ENCODE measurements around the gene ZDHHC14.

Gene ZDHHC14

DNA sequence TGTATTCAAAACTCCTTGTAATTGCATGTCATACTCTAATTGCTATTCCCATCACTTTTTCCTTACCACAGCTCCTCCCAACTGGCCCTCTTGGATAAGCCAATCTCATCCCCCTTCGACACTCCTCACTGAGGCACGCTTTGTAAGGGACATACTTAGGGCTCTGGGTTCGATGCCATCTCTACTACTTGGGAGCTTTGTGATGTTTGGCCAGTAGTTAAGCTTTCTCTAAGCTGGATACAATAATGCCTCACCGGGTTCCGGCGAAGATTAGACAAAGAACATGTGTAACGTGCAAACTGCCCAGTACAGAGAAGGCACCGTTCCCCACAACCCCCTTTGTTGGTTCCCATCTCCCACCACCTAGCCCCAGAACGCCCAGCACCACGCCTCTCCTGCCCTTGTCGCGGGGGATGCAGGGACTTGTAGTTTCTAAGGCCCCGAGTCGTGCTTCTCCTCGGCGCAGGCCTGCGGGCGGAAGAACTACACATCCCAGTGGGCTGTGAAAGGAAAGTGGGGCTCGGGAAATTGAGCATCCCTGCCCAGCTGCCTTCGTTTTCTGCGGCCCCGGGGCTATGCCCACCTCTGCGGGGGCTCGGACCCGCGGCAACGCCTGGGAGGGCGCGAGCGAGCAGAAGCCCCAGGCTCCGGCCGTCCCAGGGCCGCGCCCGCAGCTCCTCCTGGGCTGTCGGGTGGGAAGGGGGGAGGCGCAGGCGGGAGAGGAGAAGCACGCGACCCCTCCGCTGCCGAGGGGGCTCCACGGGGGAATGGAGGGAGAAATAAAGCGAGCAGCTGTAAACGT, 1.1 kb upstream of the ZDHHC14 start:
- WGBS, 2 donors (ENCODE audit: extremely low coverage in 2 of 2, insufficient read length in 2 of 2, insufficient replicate concordance in 1 of 2) = no CpG with 5 or more reads among the region's 45 CpGs
- Histone ChIP-seq H3K27ac (replicated peaks; ENCODE audit: low read length) (peak overlapping the region; percentile 71), H3K79me1 (ENCODE audit: low read depth, low read length) (peaks cover 2% of the 10 kb centered on the region), H4K8ac (ENCODE audit: low read depth, low read length) (no peak overlapping the region), H3K9ac (ENCODE audit: low read depth, low read length, poor library complexity) (peak overlapping the region; percentile 79), H3K4me3 (ENCODE audit: low read length in 2 of 2) (peak overlapping the region; percentile 87 to 91), H2BK15ac (ENCODE audit: low read length) (no peak overlapping the region), H3K4ac (ENCODE audit: low read length) (no peak overlapping the region), H2BK120ac (ENCODE audit: low read depth, low read length) (peak overlapping the region; percentile 81), H2BK12ac (ENCODE audit: low read length) (no peak overlapping the region), H2AK5ac (ENCODE audit: low read depth, low read length) (no peak overlapping the region), H3K36me3 (replicated peaks in 1 of 2; ENCODE audit: control insufficient read depth in 2 of 2, insufficient read depth in 2 of 2, low read length in 2 of 2) (no peaks in the 10 kb centered on the region), H3K14ac (ENCODE audit: low read length) (no peak overlapping the region), H3K27me3 (ENCODE audit: control insufficient read depth in 3 of 3, insufficient read depth in 3 of 3, low read depth in 1 of 3, low read length in 3 of 3) (peaks cover 0 to 8% (median 3%) of the 10 kb centered on the region in 3 experiments), H3K23ac (ENCODE audit: low read depth, low read length, poor library complexity) (peak overlapping the region; percentile 86), H4K91ac (ENCODE audit: low read depth, low read length, poor library complexity) (no peak overlapping the region), H3K9me3 (replicated peaks in 1 of 2; ENCODE audit: control insufficient read depth in 2 of 2, insufficient read depth in 1 of 2, low read depth in 1 of 2, low read length in 2 of 2) (no peaks in the 10 kb centered on the region), H2AFZ (ENCODE audit: low read length) (peak overlapping the region; percentile 78), H3K4me2 (ENCODE audit: insufficient read depth, low read length, poor library complexity, severe bottlenecking) (peak overlapping the region; percentile 92), H3K18ac (ENCODE audit: low read length) (peak overlapping the region; percentile 94), H2BK5ac (ENCODE audit: low read length) (peak overlapping the region; percentile 57), H3K4me1 (ENCODE audit: control insufficient read depth in 2 of 2, insufficient read depth in 1 of 2, low read depth in 1 of 2, low read length in 2 of 2) (peaks cover 0 to 16% of the 10 kb centered on the region in 2 donors)
- peak; percentile 89 for DNase-seq (ENCODE audit: low spot score)

DNA sequence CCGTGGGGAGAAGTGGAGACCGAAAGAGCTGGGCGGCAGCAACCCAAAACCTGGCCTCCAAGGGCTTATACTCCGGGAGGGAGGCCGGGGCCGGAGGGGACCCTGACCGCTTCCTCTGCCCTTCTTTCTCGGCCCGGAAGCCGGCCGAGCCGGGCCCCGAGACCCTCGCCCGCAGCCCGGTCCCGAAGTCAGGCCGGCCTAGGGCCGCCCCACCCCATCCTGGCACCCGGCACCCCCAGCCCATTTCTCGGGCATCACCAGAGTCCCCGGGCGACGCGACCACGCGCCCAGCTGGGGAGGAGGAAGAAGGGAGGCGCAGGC, 572 bp upstream of the ZDHHC14 start:
- Histone ChIP-seq H2BK120ac (ENCODE audit: low read depth, low read length) (peak overlapping the region; percentile 81), H3K4me3 (ENCODE audit: low read length in 2 of 2) (peak overlapping the region; percentile 87 to 91), H3K23ac (ENCODE audit: low read depth, low read length, poor library complexity) (peak overlapping the region; percentile 86), H3K27me3 (ENCODE audit: control insufficient read depth in 3 of 3, insufficient read depth in 3 of 3, low read depth in 1 of 3, low read length in 3 of 3) (peaks cover 0 to 8% (median 3%) of the 10 kb centered on the region in 3 experiments), H3K4me2 (ENCODE audit: insufficient read depth, low read length, poor library complexity, severe bottlenecking) (peak overlapping the region; percentile 92), H3K14ac (ENCODE audit: low read length) (peak overlapping the region; percentile 78), H4K91ac (ENCODE audit: low read depth, low read length, poor library complexity) (no peak overlapping the region), H3K4me1 (ENCODE audit: control insufficient read depth in 2 of 2, insufficient read depth in 1 of 2, low read depth in 1 of 2, low read length in 2 of 2) (peaks cover 0 to 10% of the 10 kb centered on the region in 2 donors), H2BK5ac (ENCODE audit: low read length) (peak overlapping the region; percentile 57), H3K79me1 (ENCODE audit: low read depth, low read length) (peaks cover 2% of the 10 kb centered on the region), H3K9ac (ENCODE audit: low read depth, low read length, poor library complexity) (peak overlapping the region; percentile 87), H2BK15ac (ENCODE audit: low read length) (no peak overlapping the region), H4K8ac (ENCODE audit: low read depth, low read length) (no peak overlapping the region), H3K18ac (ENCODE audit: low read length) (peak overlapping the region; percentile 94), H3K9me3 (replicated peaks in 1 of 2; ENCODE audit: control insufficient read depth in 2 of 2, insufficient read depth in 1 of 2, low read depth in 1 of 2, low read length in 2 of 2) (no peaks in the 10 kb centered on the region), H2AK5ac (ENCODE audit: low read depth, low read length) (no peak overlapping the region), H2BK12ac (ENCODE audit: low read length) (no peak overlapping the region), H3K4ac (ENCODE audit: low read length) (no peak overlapping the region), H3K27ac (replicated peaks; ENCODE audit: low read length) (peak overlapping the region; percentile 71), H3K36me3 (replicated peaks in 1 of 2; ENCODE audit: control insufficient read depth in 2 of 2, insufficient read depth in 2 of 2, low read length in 2 of 2) (no peaks in the 10 kb centered on the region), H2AFZ (ENCODE audit: low read length) (peak overlapping the region; percentile 78)
- no CpG with 5 or more reads among the region's 28 CpGs for WGBS, 2 donors (ENCODE audit: extremely low coverage in 2 of 2, insufficient read length in 2 of 2, insufficient replicate concordance in 1 of 2)
- peak; percentile 29 for DNase-seq (ENCODE audit: low spot score)

GRCh38 chr6:157381631-157382621, 936 bp downstream of the ZDHHC14 start:
- Histone ChIP-seq H3K18ac (ENCODE audit: low read length) (peak overlapping the region; percentile 88), H4K8ac (ENCODE audit: low read depth, low read length) (no peak overlapping the region), H3K79me1 (ENCODE audit: low read depth, low read length) (peaks cover 2% of the 10 kb centered on the region), H3K4ac (ENCODE audit: low read length) (no peak overlapping the region), H3K9ac (ENCODE audit: low read depth, low read length, poor library complexity) (peak overlapping the region; percentile 51), H4K91ac (ENCODE audit: low read depth, low read length, poor library complexity) (no peak overlapping the region), H2BK5ac (ENCODE audit: low read length) (no peak overlapping the region), H3K4me2 (ENCODE audit: insufficient read depth, low read length, poor library complexity, severe bottlenecking) (peak overlapping the region; percentile 92), H3K9me3 (replicated peaks in 1 of 2; ENCODE audit: control insufficient read depth in 2 of 2, insufficient read depth in 1 of 2, low read depth in 1 of 2, low read length in 2 of 2) (no peaks in the 10 kb centered on the region), H2BK120ac (ENCODE audit: low read depth, low read length) (peak overlapping the region; percentile 16), H2BK12ac (ENCODE audit: low read length) (no peak overlapping the region), H3K36me3 (replicated peaks in 1 of 2; ENCODE audit: control insufficient read depth in 2 of 2, insufficient read depth in 2 of 2, low read length in 2 of 2) (no peaks in the 10 kb centered on the region), H3K27me3 (ENCODE audit: control insufficient read depth in 3 of 3, insufficient read depth in 3 of 3, low read depth in 1 of 3, low read length in 3 of 3) (peaks cover 0 to 8% (median 3%) of the 10 kb centered on the region in 3 experiments), H2BK15ac (ENCODE audit: low read length) (peak overlapping the region; percentile 60), H3K23ac (ENCODE audit: low read depth, low read length, poor library complexity) (peak overlapping the region; percentile 56), H3K27ac (replicated peaks; ENCODE audit: low read length) (no peak overlapping the region), H3K14ac (ENCODE audit: low read length) (no peak overlapping the region), H3K4me1 (ENCODE audit: control insufficient read depth in 2 of 2, insufficient read depth in 1 of 2, low read depth in 1 of 2, low read length in 2 of 2) (peaks cover 0 to 8% of the 10 kb centered on the region in 2 donors), H2AK5ac (ENCODE audit: low read depth, low read length) (no peak overlapping the region), H2AFZ (ENCODE audit: low read length) (peak overlapping the region; percentile 78), H3K4me3 (ENCODE audit: low read length in 2 of 2) (peak overlapping the region; percentile 87 to 91)
- no CpG with 5 or more reads among the region's 96 CpGs for WGBS, 2 donors (ENCODE audit: extremely low coverage in 2 of 2, insufficient read length in 2 of 2, insufficient replicate concordance in 1 of 2)
- no peak for DNase-seq (ENCODE audit: low spot score)
